Panc1 (cell line): ENCODE results near the gene E2F6. TPM values are rescaled to one million over a fixed set of nuclear protein-coding genes. Genes with fewer than 3 reads are reported as not detected.

Experiments
- ATAC-seq: fragments of 200-7000 bp; cut with Tn5 transposase; 2 replicates; pipeline ENCODE4 v1.9.1; 2020; ENCODE audit warnings: mild to moderate bottlenecking, moderate library complexity
- BruUV-seq: library from RNA; stranded (reverse); fragments of 400-500 nt; replicated peaks from 2 replicates; lab custom pipeline; 2021; lab: Mats Ljungman, UMichigan
- CTCF ChIA-PET: fragments of 300-600 bp; sonication (Branson Sonifier 250); formaldehyde crosslinking; loops from one replicate; lab custom pipeline; 2022; ENCODE audit warnings: antibody characterized with exemption; lab: Charles Lee
- POLR2A ChIA-PET: fragments of 300-600 bp; sonication (Branson Sonifier 250); formaldehyde crosslinking; loops from one replicate; lab custom pipeline; 2022; ENCODE audit warnings: antibody characterized with exemption; lab: Charles Lee
- DNase-seq: peaks from one replicate; pipeline ENCODE4 v3.0.0-alpha.2; 2010; ENCODE audit warnings: low read depth, low spot score
- H3K27ac ChIP-seq: 2 replicates; pipeline ENCODE4 v1.5.1; 2011; ENCODE audit warnings: mild to moderate bottlenecking, low read length, inconsistent platforms
- H3K27me3 ChIP-seq: fragments of 200-500 bp; sonication (Bioruptor generic); 2 replicates; pipeline ENCODE4 v1.6.0; 2014; ENCODE audit warnings: low read length, inconsistent platforms; ENCODE audit not compliant: control insufficient read depth, insufficient read depth
- H3K36me3 ChIP-seq: fragments of 200-500 bp; sonication (Bioruptor generic); 2 replicates; pipeline ENCODE4 v1.5.1; 2014; ENCODE audit warnings: inconsistent platforms, mild to moderate bottlenecking, low read length, moderate library complexity; ENCODE audit not compliant: control insufficient read depth, insufficient read depth
- H3K4me1 ChIP-seq: 2 replicates; pipeline ENCODE4 v1.5.1; 2011; ENCODE audit warnings: inconsistent platforms, mild to moderate bottlenecking, low read length, moderate library complexity; ENCODE audit not compliant: control insufficient read depth, insufficient read depth
- H3K4me3 ChIP-seq, 2 experiments: 2 replicates each; pipeline ENCODE4 v1.5.1; 2011 to 2012; ENCODE audit warnings: low read depth in 2 of 2, low read length in 2 of 2, mild to moderate bottlenecking in 2 of 2, inconsistent platforms in 1 of 2, moderate library complexity in 1 of 2
- H3K9me3 ChIP-seq: fragments of 200-500 bp; sonication (Bioruptor generic); 2 replicates; pipeline ENCODE4 v1.5.1; 2014; ENCODE audit warnings: low read depth, mild to moderate bottlenecking, inconsistent platforms, low read length, moderate library complexity; ENCODE audit not compliant: control insufficient read depth, insufficient read depth
- POLR2AphosphoS5 ChIP-seq: IDR thresholded peaks from 2 replicates; pipeline ENCODE4 v1.6.1; 2012; ENCODE audit warnings: mild to moderate bottlenecking, low read depth, low read length, moderate library complexity
- SIN3A ChIP-seq: IDR thresholded peaks from 2 replicates; pipeline ENCODE4 v1.6.1; 2012; ENCODE audit warnings: low read depth, mild to moderate bottlenecking, low read length, moderate library complexity, borderline replicate concordance; ENCODE audit not compliant: insufficient read depth
- TCF7L2 ChIP-seq: IDR thresholded peaks from 2 replicates; pipeline ENCODE4 v1.6.1; 2011; ENCODE audit warnings: mild to moderate bottlenecking, low read depth, low read length, inconsistent platforms
- in situ Hi-C: cut with HindIII; loops from 2 replicates; pipeline ENCODE4 v1.10.0; 2016; ENCODE audit warnings: low sequenced_read_pairs, low pct_unique_long_range_greater_than_20kb
- intact Hi-C: fragments of 100-400 bp; cut with micrococcal nuclease; formaldehyde crosslinking; loops from one replicate; pipeline ENCODE4 v1.10.0; 2022; ENCODE audit not compliant: unreplicated experiment
- total RNA-seq: library from RNA; stranded (reverse); gene quantifications from one replicate; pipeline ENCODE4 v1.2.1, GENCODE V29; 2021; ENCODE audit not compliant: unreplicated experiment
- TF ChIP-seq, protein P1 (sequence below): fragments of 450-650 bp; IDR thresholded peaks from 2 replicates; pipeline ENCODE4 v1.5.1; 2017; ENCODE audit warnings: mild to moderate bottlenecking
- TF ChIP-seq, protein P2 (sequence below), 2 experiments: IDR thresholded peaks; 2 replicates each; pipeline ENCODE4 v1.6.1; 2011 to 2012; ENCODE audit warnings: low read depth in 2 of 2, control low read depth in 1 of 2, low read length in 1 of 2, mild to moderate bottlenecking in 1 of 2, moderate library complexity in 1 of 2; ENCODE audit not compliant: insufficient read depth in 1 of 2

E2F6 gene
- total RNA-seq, 1 experiment from 2014 or later = 23.9 TPM

DNA sequence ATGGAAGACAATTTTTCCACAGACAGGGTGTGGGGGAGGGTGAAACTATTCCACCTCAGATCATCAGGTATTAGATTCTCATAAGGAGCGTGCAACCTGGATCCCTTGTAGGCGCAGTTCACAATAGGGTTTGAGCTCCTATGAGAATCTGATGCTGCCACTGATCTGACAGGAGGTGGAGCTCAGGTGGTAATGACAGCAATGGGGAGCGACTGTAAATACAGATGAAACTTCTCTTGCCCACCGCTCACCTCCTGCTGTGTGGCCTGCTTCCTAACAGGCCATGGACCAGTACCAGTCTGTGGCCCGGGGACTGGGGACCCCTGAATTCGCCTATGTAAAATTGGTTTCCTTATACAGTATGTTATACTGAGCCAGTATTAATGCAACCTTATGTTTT lies 27.3 kb upstream of the E2F6 start:
- ATAC-seq (no peak), DNase-seq (no peak)
- no peaks in the 10 kb centered on the region for H3K4me1 ChIP-seq
- CTCF ChIA-PET = no interaction called here
- in situ Hi-C loops (no loop called here), intact Hi-C loops (no loop called here)
- TF ChIP-seq, protein P1, sequence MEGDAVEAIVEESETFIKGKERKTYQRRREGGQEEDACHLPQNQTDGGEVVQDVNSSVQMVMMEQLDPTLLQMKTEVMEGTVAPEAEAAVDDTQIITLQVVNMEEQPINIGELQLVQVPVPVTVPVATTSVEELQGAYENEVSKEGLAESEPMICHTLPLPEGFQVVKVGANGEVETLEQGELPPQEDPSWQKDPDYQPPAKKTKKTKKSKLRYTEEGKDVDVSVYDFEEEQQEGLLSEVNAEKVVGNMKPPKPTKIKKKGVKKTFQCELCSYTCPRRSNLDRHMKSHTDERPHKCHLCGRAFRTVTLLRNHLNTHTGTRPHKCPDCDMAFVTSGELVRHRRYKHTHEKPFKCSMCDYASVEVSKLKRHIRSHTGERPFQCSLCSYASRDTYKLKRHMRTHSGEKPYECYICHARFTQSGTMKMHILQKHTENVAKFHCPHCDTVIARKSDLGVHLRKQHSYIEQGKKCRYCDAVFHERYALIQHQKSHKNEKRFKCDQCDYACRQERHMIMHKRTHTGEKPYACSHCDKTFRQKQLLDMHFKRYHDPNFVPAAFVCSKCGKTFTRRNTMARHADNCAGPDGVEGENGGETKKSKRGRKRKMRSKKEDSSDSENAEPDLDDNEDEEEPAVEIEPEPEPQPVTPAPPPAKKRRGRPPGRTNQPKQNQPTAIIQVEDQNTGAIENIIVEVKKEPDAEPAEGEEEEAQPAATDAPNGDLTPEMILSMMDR = no peak
- TF ChIP-seq SIN3A (no peak), TCF7L2 (no peak), POLR2AphosphoS5 (no peak)
- TF ChIP-seq, protein P2, sequence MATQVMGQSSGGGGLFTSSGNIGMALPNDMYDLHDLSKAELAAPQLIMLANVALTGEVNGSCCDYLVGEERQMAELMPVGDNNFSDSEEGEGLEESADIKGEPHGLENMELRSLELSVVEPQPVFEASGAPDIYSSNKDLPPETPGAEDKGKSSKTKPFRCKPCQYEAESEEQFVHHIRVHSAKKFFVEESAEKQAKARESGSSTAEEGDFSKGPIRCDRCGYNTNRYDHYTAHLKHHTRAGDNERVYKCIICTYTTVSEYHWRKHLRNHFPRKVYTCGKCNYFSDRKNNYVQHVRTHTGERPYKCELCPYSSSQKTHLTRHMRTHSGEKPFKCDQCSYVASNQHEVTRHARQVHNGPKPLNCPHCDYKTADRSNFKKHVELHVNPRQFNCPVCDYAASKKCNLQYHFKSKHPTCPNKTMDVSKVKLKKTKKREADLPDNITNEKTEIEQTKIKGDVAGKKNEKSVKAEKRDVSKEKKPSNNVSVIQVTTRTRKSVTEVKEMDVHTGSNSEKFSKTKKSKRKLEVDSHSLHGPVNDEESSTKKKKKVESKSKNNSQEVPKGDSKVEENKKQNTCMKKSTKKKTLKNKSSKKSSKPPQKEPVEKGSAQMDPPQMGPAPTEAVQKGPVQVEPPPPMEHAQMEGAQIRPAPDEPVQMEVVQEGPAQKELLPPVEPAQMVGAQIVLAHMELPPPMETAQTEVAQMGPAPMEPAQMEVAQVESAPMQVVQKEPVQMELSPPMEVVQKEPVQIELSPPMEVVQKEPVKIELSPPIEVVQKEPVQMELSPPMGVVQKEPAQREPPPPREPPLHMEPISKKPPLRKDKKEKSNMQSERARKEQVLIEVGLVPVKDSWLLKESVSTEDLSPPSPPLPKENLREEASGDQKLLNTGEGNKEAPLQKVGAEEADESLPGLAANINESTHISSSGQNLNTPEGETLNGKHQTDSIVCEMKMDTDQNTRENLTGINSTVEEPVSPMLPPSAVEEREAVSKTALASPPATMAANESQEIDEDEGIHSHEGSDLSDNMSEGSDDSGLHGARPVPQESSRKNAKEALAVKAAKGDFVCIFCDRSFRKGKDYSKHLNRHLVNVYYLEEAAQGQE (IDR thresholded peaks at IDR 0.05; ENCODE audit: insufficient read depth in 1 of 2, low read depth in 2 of 2, low read length in 1 of 2) = no peak
- no TSS peak for BruUV-seq
- no peaks in the 10 kb centered on the region; the same call in 1 of the 2 replicates for H3K27me3 ChIP-seq
- H3K36me3 ChIP-seq = no peaks in the 10 kb centered on the region
- no peak overlapping the region for H3K4me3 ChIP-seq
- POLR2A ChIA-PET = no interaction called here
- H3K27ac ChIP-seq = no peak overlapping the region
- no peaks in the 10 kb centered on the region for H3K9me3 ChIP-seq

DNA sequence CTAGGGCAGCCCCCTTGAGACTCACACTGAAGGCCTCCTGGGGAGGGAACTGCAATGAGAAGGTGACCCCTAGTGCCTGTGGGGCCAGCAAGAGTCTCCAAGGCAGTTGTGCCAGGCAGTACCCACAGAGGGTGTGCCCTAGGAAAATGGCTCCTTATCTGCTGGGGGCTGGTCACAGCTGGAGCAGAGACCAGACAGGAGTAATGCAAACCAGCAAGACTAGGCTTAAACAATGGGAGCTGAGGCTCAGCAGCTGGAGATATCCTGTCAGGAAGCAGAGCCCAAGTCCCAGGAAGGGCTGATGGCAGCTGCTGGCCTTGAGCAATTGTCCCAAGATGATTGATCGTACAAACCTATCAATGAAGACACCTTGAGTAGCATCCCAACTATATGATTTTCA lies 26.8 kb upstream of the E2F6 start:
- in situ Hi-C loops = no loop called here
- TF ChIP-seq SIN3A (no peak), TCF7L2 (no peak), POLR2AphosphoS5 (no peak)
- TF ChIP-seq, protein P1 = no peak
- TF ChIP-seq, protein P2 (IDR thresholded peaks at IDR 0.05; ENCODE audit: insufficient read depth in 1 of 2, low read depth in 2 of 2, low read length in 1 of 2) = no peak
- DNase-seq = no peak
- no peak overlapping the region for H3K27ac ChIP-seq
- H3K36me3 ChIP-seq = no peaks in the 10 kb centered on the region
- H3K4me3 ChIP-seq = no peak overlapping the region
- no peak for ATAC-seq
- no peaks in the 10 kb centered on the region for H3K9me3 ChIP-seq
- ChIA-PET POLR2A (no interaction called here), CTCF (no interaction called here)
- intact Hi-C loops = no loop called here
- no peaks in the 10 kb centered on the region for H3K4me1 ChIP-seq
- H3K27me3 ChIP-seq = no peaks in the 10 kb centered on the region; the same call in 1 of the 2 replicates
- BruUV-seq = no TSS peak
